SHP77 (cell line): ENCODE data around the gene MAGEB4.

ENCODE experiments used
- DNase-seq, 2 experiments: peaks; one replicate each; lab custom pipeline; 2025; lab: John Stamatoyannopoulos, UW

MAGEB4 gene

GRCh38 chrX:30283456-30284200, 41.8 kb downstream of the MAGEB4 start:
- DNase-seq, result peak in 1 of 2 experiments; percentile 34
